Heart left ventricle (tissue), 13 donors: ENCODE results near the gene PML.

Source experiments
- CTCF ChIP-seq, 12 donors: fragments of 200-600 bp; sonication (generic) in 4 of 12; IDR thresholded peaks; one replicate each; pipeline versions ENCODE4 v1.5.0 to v1.8.0; 2018 to 2022; ENCODE audit warnings: antibody characterized with exemption in 12 of 12, mild to moderate bottlenecking in 5 of 12
- POLR2A ChIP-seq, 2 donors: fragments of 450-650 bp; IDR thresholded peaks; one replicate each; pipeline ENCODE4 v1.6.1; 2017; ENCODE audit warnings: antibody characterized with exemption in 2 of 2, mild to moderate bottlenecking in 2 of 2, moderate library complexity in 2 of 2
- donor health status: ischemic (EF 13 %, LVEDD 7.1; RV severe dilation, severe dysfunction).
- donor health status: DM: no; HTN: yes; CAD: no.
- donor health status: DM: no; HTN: no; CAD: no.
- donor health status: ischemic (EF 25% LVEDD 6.9; RV normal size, moderate dysfunction).
- donor health status: ischemic (EF 25% LVEDD 5.7; RV mildly dilated, moderate dysfunction).
- donor health status: ischemic (EF 35%, LVEDD 5.7; RV mildly dilated, moderate dysfunction).
- donor health status: nonischemic (EF 11% LVEDD 7.7; RV severe dilation, severe dysfunction).
- donor health status: DM: yes; HTN: yes; CAD: no.
- donor health status: PGD.
- donor health status: ischemic (EF 29% LVEDD 5.4; RV normal size, mild dysfunction).
- donor health status: nonischemic (EF 23%, LVEDD 6.1; RV moderate dilation, normal function).

GRCh38 chr15:73965758-73966113 lies 28.8 kb upstream of the PML start:
- no peak for TF ChIP-seq CTCF (IDR thresholded peaks at IDR 0.05)
- TF ChIP-seq POLR2A (IDR thresholded peaks at IDR 0.05) = no peak
